Ecto neural progenitor cell (in vitro differentiated cells): ENCODE data around the gene ANKRD61.
A peak's percentile ranks its signal among the peaks of the same experiment; 100 is the strongest.
"Not testable (repeated sequence)": the region's sequence is repeated elsewhere in the genome, so short reads cannot be mapped to it uniquely, and the experiment has no call there.

Experiments
- DNase-seq: peaks from one replicate; pipeline ENCODE4 v3.0.0-alpha.2; 2018; ENCODE audit warnings: low spot score

The ANKRD61 gene

GRCh38 chr7:6030988-6031387 is at the start of gene ANKRD61:
Gene ANKRD61, plus strand, starts transcription at chr7:6031376. Its CDS starts 0 bp downstream, at chr7:6031376.
- DNase-seq = no peak

- DNase-seq = not testable (repeated sequence)
These were observed 44.1 kb upstream of the ANKRD61 start for GRCh38 chr7:5987061-5987460.

- DNase-seq = no peak
These were observed 33.9 kb upstream of the ANKRD61 start for GRCh38 chr7:5997210-5997808.

- DNase-seq = no peak
These were observed 23.8 kb upstream of the ANKRD61 start for GRCh38 chr7:6007386-6007785.

- DNase-seq = not testable (repeated sequence)
These were observed 23.2 kb upstream of the ANKRD61 start for GRCh38 chr7:6007835-6008590.

GRCh38 chr7:6008668-6009611 is 22.2 kb upstream of the ANKRD61 start, which contains the start of the genes AIMP2 and PMS2:
Gene AIMP2, plus strand, starts transcription at chr7:6009272. Its CDS starts 92 bp downstream, at chr7:6009364.
Gene PMS2, minus strand, starts transcription at chr7:6009049. Its CDS starts 30 bp downstream, at chr7:6009019.
- peak; percentile 99 for DNase-seq

- not testable (repeated sequence) for DNase-seq
These were observed 20.8 kb upstream of the ANKRD61 start for GRCh38 chr7:6010370-6010769.

GRCh38 chr7:6011541-6011940 is 19.6 kb upstream of the ANKRD61 start:
- no peak for DNase-seq

GRCh38 chr7:6012355-6013104 is 18.6 kb upstream of the ANKRD61 start:
- DNase-seq = no peak

GRCh38 chr7:6015917-6016652 is 15.1 kb upstream of the ANKRD61 start:
- DNase-seq = no peak

- DNase-seq = no peak
These were observed 14.6 kb upstream of the ANKRD61 start for GRCh38 chr7:6016653-6016966.

GRCh38 chr7:6020371-6021286 is 10.5 kb upstream of the ANKRD61 start:
- DNase-seq = no peak

GRCh38 chr7:6022707-6023106 is 8.5 kb upstream of the ANKRD61 start:
- no peak for DNase-seq

- no peak for DNase-seq
These were observed 7.2 kb upstream of the ANKRD61 start for GRCh38 chr7:6023974-6024435.

- peak; percentile 61 for DNase-seq
These were observed 5.0 kb upstream of the ANKRD61 start for GRCh38 chr7:6026011-6026819.

GRCh38 chr7:6026820-6027311 is 4.3 kb upstream of the ANKRD61 start:
- no peak for DNase-seq

GRCh38 chr7:6027806-6028365 is 3.3 kb upstream of the ANKRD61 start:
- DNase-seq = no peak

- no peak for DNase-seq
These were observed 2.6 kb upstream of the ANKRD61 start for GRCh38 chr7:6028563-6028962.
